Activated CD8-positive, alpha-beta memory T cell treated with anti-CD3 and anti-CD28 coated beads, Interleukin-2, amount 50 U/mL, for 48 hours (primary cell): ENCODE data around the gene ADGRF1.
"Not testable (repeated sequence)": the region's sequence is repeated elsewhere in the genome, so short reads cannot be mapped to it uniquely, and the experiment has no call there.

Experiments used
- DNase-seq: peaks from one replicate; pipeline ENCODE4 v3.0.0-alpha.2; 2020

Gene ADGRF1

DNA sequence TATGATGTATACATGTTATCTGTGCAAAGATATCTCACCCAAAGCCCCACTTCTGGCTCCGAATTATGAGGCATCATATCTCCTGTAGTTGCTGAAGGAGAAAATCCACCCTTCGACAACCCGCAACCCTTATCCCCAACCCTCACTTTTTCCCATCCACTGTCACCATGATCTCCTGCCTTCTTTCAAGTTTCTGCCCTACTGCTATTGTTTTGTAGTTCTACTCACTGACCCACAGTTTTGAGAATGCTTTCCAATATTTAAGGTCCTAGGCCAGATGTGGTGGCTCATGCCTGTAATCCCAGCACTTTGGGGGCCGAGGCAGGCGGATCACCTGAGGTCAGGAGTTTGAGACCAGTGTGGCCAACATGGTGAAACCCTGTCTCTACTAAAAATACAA lies 22.2 kb downstream of the ADGRF1 start:
- no peak for DNase-seq

DNA sequence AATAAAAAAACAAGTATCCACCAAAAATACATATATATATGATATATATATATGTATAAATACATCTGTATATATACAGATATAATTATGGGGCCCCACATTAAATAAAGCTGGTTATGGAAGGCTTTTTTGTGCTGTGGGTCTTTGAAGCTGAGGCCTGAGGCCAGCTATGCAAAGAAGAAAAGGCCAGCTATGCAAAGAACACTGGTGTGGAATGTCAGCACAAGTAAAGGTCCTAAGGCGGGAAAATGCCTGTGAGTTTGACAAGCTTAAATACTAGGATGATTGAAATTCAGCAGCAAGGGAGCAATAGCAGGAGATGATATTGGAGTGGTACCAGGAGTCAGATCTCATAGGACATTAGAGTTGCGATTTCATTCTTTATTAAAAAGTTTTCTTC lies 25.2 kb downstream of the ADGRF1 start:
- no peak for DNase-seq

DNA sequence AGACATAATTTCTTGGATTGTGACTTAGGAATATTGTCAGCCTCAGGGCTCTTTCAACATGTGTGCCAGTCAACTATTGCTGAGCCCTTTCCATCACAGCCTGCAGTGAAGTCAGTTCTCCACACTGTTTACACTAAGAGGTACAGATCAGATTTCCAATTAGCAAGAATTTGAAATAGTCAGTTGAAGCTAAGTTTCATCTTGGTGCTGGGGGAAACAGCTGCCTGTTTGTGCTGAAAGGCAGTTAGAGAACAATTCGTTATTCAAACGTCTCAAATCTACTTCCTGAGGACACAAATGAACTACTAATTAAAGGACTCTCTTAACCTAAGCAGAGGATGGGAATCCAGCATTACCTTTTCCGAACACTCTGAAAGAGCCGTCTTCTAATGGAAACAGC lies 25.9 kb downstream of the ADGRF1 start:
- DNase-seq, result no peak

DNA sequence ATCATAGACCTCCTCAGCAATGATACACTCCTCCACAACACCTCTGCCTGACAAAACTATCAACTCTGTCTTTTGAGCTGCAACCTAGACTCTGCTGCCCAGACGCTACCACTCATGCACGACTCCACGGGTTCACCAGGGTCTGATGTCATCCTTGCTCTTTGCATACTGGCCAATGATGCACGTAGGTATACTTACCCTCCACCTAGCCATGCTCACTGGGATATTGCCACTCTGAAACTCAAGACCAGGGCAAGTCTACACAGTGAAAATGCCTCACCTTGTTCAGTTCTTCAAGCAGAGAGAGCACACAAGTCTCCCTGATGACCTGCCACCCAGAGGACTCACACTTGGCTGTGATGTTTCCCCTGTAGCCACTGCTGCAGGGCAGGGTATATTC lies 27.7 kb downstream of the ADGRF1 start:
- no peak for DNase-seq

DNA sequence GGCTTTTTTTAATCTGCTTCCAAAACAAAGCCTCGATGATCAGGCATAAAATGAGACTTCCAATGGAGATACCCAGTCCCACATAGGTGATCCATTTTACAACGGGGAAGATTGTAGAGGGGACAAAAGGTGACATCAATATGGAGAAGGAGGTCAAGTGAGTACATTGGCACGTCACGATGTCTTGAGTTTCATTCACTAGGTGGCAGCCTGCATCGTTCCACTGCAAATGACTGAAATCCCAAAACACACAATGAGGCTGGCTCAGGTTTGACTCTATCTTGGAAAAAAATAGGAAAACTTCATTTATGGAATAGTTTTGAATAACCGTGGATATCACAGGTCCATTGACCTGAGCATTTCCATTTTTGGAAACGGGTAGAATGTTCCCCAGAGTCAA lies 32.5 kb downstream of the ADGRF1 start:
- DNase-seq, result no peak

DNA sequence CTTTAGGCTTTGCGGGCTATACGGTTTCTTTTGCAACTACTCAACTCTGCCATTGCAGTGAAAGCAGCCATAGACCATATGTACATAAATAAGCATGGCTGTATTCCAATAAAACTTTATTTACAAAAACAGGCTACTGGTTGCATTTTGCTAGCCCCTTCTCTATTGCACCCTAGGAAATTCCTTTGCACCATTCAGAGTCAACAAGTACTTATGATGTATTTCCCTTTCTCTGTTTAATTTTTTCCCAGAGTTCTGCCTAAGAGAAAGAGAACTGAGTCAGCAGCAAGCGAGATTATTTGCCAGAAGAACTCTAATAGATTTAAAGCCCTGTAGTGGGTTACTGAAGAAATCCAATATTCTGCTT lies 33.8 kb downstream of the ADGRF1 start:
- DNase-seq, result no peak

DNA sequence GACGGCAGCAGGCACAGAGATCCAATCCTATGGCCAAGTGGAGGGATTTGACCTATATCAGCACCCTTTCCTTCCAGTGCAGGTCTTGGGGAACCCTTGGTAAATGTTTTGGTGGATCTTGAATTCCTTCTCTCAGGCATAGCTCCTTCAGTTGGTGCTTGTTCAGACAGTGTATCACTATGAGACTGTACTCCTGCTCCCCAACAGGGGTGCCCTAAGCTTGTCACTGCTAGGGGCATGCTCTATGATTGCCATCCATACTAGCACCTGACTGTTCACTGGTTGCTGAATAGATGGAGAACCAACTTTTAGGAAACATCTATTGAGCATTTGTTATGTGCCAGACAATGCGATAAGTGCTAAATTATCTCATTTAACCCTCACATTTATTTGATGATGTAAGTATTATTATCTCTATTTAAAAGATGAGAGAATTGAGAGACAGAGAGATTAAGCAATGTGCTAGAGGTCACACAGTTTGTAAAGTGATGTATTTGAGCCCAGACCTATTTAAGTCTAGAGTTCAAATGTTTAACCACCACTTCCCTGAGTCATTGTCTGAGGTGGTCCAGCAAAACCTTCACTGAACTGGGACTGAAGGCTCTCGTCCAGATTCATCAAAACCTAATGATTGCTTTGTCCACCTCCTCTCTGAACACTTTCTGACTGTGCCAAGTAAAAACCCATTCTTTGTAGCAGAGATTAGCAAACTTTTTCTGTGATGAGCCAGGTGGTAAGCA lies 34.3 kb downstream of the ADGRF1 start:
- DNase-seq, result no peak

DNA sequence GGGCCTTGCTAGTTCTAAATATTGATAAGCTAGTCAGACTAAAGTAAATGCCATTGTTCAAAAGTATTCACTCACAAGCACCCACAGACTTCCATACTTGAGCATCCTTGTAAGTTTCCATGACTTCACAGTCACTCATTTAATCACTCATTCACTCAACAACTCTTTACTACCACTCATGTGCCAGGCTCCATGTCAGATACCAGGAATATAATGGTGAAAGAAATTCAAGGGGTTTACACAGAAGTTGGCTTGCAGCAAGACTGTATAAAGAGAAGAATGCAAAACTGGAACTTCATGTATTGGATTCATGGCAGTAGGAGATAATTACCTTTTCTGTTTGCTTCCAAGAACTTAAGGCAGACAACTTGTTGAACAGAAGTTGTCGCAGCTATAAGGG lies 36.6 kb downstream of the ADGRF1 start:
- no peak for DNase-seq

DNA sequence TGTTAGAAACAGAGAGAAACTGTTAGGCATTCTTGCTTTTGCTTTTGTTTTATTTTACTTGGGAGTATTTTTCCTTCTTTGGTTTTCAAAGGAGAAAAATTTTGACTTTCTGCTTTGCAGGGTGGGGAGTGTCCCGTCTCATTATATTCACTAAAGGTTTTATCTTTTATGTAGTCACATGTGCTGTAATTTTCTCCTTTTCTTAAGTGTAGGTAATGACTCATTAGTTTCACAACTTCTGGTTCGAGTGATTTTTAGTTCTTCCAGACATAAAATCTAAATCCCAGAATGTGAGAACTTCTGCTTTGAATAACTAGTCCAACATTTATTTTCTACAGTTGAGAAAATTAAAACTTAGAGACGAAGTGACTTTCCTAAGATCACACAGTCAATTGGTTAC lies 37.7 kb downstream of the ADGRF1 start:
- no peak for DNase-seq

DNA sequence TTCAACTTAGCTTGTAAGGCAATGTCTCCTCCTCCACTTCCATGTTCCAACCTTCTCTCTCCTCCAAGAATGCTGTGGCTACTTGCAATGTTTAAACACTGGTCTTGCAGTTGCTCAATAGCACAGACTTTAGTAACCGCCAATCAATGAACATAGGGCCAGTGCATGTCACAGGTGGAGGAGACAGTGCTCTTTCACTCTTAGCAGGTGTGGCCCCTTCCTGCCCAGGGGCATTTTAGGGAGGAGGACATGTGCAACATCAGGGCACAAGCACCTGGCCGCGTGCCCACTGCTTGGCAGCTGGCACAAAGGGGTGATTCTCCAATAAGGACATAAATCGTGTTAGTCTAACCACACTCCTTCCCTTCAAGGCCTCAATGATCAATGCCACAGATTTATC lies 41.3 kb downstream of the ADGRF1 start:
- DNase-seq, result no peak

DNA sequence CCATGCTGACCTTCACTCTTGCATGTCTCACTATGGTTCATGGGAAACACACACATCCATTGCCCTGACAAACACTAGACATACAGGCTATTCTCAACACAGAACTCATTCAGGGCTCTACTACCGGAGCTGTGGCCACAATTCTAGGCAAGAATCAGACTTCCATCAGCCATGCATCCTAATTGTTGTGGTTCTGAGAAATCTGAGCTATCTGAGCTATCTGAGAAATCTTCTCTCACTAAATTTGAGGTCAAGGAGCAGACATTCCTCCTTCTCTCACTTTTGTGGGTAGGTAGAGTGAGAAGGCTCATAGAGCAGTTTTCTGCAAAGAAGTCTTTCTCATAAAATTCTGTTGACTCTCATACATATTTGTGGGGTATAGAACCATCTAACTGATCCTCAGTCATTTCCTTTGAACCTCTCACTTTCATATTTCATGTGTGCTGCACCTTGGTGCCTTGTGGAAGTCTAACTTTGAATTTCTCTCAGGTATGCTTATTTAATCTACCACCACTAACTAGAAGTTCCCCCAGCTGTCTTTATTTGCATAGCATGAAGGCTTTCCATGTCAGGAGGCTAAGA lies 43.6 kb downstream of the ADGRF1 start:
- no peak for DNase-seq

DNA sequence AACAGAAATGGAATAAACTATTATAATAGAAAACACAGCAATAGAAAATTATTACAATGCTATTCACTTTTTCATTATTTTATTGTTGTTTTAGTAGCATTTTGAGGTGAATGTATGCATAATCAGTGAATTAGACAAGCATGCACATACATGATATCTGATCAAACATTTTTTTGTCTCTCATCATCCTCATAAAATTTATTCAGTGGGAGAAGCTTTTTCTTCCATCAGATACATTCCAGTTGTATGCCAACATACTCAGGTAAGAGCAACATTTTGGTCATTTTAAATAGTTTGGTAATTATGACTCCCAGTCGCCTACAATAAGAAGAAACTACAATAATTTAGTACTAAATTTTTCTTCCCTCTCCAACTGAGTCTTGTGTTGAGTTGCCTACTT lies 44.5 kb downstream of the ADGRF1 start:
- DNase-seq, result no peak

DNA sequence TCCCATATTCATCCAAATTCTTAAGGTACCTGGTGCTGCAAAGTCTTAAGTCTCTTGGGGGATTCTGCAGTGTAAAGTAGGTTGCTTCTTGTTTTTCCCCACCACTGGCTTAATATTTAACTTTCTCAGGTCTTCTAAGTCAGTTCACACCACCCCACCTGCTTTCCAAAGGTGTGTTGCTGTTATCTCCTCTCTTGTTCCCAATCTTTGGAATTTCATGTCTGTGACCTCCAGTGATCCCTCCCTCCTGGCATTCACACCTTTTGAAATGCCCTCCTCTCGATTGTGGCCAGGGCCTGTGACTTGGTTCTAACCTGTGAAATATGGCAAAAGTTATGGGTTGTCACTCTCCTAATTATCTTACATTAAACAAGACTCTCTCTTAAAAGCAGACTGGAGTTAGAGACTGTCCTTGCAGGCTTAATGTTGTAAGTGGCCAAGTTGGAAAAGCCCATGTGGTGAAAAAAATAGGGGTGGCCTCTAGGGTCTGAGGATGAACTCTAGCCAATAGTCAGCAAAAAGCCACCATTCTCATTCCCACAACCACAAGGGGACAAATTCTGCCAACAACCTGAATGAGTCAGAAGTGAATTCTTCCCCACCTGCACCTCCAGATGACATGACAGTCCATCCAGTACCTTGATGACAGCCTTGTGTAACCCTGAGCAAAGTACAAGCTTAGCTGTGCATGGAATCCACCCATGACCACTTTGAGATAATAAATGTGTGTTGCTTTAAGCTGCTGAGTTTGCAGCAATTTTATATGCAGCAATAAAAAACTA lies 45.1 kb downstream of the ADGRF1 start:
- DNase-seq, result no peak

DNA sequence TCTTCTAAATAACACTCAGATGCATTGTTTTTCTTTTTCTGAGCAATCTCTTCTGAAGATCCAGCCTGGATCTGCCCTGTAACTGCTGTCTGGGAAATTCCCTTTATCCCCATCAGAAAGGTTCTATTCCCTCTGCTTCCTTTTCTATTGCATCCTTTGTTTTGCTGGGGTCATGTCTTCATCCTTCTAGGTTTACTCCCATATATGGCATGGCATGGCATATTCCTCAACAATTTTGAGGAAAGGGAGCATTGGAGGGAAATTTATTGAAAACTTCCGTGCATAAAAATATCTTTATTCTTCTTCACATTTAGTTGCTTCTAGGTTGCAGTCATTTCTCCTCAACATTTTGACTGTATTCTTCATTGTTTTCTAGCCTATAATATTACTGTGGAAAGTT lies 47.2 kb downstream of the ADGRF1 start:
- no peak for DNase-seq

DNA sequence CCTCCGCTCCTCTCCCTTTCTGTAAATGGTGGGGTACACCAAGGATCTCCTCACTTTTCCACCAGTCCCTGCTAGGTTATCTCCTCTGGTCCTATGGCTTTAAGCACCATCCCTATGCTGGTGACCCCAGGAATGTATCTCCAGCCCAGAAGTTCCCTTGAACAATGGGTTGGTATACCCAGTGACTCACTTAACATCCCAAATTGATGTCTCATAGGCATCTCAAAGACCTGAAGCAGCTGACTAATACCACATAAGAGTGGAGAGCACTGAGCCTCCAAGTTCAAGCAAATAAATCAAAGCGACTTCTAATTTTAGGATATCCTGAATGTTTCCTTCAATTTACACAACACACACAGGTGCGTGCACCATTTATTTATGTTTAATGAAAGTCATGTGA lies 48.3 kb downstream of the ADGRF1 start:
- DNase-seq, result no peak

DNA sequence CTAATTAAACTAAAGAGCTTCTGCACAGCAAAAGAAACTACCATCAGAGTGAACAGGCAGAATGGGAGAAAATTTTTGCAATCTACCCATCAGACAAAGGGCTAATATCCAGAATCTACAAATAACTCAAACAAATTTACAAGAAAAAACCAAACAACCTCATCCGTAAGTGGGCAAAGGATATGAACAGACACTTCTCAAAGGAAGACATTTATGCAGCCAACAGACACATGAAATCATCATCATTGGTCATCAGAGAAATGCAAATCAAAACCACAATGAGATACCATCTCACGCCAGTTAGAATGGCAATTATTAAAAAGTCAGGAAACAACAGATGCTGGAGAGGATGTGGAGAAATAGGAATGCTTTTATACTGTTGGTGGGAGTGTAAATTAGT lies 49.7 kb downstream of the ADGRF1 start:
- DNase-seq, result not testable (repeated sequence)

DNA sequence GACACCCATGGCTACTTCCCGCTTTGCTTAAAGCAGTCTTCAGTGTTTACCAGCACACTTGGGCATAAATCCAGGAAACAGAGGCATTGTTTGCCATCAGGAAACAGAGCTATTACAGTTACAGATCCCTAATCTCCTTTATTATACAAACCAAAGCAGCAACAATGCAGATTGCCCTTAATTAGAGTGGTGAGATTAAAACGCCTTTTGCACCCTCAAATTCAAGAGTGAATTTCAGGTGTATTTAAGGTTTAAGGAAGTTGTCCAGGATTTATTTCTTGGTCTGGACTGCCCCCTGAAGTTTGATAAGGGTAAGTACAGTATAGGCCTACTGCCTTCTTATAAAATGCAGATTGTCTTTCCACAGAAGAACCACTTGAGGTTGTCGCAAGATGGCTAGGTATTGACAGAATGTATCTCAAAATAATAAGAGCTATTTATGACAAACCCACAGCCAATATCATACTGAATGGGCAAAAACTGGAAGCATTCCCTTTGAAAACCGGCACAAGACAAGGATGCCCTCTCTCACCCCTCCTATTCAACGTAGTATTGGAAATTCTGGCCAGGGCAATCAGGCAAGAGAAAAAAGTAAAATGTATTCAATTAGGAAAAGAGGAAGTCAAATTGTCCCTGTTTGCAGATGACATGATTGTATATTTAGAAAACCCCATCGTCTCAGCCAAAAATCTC lies 51.2 kb downstream of the ADGRF1 start:
- not testable (repeated sequence) for DNase-seq

DNA sequence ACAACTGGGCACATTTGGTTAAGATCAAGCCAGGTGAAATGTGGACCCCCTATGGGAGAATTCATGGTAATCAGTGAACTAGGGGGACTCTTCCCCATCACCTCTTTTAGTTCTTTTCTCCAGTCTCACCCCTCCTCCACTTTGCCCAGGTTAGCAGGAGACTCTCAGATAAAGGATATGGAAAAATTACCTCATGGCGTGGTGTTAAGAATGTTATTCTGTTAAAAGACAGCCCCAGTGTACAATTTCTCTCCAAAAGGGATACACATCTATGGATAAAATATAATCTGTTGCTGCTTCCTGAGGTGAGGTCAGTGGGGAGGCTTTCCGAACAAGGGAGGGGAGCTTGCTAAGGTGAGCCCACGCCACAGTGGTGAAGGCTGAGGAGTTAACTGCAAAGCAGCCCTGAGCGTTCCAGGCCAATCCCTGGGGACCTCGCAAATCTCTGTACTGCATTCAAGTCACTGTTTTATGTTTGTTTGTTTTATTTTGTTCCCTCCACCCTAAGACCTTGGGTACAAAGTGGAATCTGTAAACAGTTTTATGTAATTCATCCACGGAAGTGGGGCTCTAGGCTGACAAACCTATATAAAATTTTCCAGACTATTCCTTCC lies 52.0 kb downstream of the ADGRF1 start:
- DNase-seq, result no peak

DNA sequence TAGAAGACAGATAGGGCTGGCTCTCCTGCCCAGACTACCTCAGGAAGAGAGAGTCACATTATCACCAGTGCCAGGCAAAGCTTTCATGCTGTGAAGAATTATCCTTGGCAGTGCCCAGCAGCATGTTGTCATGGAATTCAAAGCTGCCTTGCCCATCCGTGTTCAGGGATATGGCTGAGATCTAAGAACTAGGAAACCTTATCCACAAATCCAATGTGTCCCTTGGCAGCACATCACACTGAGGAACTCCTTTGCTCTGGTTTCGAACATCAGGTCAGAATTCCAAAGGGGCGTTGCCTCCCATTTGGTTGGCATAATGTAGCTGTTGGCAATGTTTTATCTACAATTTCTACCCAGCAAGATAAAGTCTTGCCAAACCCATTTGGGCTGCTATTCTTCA lies 52.7 kb downstream of the ADGRF1 start:
- no peak for DNase-seq

DNA sequence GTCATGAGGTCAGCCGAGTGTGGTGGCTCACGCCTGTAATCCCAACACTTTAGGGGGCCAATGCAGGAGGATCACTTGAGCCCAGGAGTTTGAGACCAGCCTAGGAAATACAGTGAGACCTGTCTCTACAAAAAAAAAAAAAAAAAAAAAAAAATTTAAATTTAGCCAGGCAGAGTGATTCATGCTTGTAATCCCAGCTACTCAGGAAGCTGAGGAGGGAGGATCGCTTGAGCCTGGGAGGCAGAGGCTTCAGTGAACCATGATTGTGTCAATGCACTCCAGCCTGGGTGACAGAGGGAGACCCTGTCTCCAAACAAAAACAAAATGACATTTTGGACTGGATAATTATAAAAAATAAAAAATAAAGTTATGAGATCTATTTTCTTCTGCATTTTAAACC lies 56.2 kb downstream of the ADGRF1 start:
- no peak for DNase-seq

DNA sequence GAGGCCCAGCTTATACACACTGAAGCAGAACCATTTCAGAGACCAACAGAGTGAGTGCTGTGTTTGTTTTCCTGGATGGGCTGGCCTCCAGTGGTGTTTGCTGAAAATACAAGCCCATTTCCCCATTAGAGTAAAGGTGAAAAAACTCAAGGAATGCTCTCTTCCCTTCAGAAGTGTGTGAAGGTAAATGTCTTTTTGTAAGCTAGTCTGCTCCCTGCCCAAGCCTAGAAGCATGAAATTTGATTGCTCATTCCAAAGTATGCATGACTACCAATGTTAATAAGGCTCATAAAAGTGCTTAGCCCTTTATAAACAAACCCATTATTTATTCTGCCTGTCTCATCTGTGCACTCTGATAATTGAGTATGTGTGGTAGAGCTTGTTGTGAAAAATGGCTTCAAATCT lies 59.1 kb downstream of the ADGRF1 start:
- DNase-seq, result no peak

DNA sequence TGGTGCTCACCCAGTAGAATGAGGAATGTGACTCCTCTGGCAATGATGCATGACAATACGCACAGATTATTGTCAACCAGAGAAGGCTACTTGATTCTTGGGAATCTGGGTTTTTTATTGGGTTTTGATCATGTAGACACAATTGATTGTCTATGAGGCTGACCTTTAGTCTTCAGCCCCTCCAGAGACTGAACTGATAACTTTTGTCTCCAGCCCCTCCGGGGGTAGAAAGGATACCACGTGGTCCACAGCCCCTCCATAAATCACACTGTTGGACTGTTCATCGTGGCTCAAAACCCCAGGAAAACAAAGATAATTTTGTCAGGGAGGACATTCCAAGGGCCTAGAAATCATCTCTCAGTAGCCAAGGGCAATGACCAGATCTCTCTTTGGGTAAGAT lies 62.9 kb downstream of the ADGRF1 start:
- no peak for DNase-seq

DNA sequence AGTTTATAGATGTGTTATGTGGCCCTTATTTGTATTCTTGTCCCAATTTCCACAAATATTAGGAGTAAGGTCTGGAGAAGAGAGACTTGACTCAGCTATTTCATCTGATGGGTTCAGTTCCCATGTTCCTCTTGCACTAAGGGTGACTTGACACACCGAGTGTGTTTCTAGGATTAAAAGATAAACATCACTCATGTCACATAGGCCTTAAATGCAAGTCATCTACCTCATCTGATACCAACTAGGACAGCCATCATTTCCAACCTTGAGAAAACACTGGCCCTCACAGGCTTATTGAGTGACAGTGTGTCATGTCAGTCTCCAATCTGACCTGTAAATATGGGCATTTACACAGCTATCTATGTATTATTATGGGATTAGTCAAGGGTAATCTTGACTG lies 67.3 kb downstream of the ADGRF1 start:
- no peak for DNase-seq
